ENCODE data around the gene KCNQ1.

DNA sequence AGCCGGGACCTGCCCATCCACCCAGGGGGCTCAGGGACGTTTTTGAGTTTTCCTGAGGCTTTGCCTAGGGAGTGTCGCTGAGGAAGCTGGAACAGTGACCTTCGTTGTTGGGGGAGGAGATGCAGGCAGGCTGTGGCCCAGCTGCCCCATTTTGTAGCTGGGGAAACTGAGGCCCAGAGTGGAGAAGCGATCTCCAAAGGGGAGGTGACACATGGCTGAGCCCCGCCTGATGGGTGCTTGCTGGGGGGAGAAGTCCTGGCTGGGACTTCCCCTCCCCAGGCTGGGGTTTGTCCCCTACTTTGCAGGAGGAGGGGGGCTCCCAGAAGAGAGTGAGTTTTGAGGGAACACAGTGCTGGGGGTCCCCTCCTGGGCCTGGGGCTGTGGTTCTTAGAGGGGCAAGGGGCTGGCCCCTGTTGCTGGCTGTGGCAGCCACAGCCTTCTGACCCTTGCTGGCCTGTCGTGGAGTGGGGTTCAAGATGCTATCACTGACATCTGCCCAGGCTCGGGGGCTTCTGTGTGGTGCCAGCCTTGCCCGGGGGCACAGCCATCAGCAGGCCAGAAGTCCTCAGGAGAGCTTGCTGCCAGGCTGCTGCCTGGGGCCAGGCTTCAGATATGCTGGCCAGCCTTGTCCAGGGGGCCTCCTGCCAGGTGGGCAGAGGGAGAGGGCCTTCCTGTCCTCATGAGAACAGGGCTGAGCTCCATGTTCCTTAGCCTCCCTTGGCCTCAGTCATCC, 21.4 kb downstream of the KCNQ1 start:
- TF ChIP-seq, protein P1, sequence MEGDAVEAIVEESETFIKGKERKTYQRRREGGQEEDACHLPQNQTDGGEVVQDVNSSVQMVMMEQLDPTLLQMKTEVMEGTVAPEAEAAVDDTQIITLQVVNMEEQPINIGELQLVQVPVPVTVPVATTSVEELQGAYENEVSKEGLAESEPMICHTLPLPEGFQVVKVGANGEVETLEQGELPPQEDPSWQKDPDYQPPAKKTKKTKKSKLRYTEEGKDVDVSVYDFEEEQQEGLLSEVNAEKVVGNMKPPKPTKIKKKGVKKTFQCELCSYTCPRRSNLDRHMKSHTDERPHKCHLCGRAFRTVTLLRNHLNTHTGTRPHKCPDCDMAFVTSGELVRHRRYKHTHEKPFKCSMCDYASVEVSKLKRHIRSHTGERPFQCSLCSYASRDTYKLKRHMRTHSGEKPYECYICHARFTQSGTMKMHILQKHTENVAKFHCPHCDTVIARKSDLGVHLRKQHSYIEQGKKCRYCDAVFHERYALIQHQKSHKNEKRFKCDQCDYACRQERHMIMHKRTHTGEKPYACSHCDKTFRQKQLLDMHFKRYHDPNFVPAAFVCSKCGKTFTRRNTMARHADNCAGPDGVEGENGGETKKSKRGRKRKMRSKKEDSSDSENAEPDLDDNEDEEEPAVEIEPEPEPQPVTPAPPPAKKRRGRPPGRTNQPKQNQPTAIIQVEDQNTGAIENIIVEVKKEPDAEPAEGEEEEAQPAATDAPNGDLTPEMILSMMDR (IDR thresholded peaks at IDR 0.05), result no peak
- TF ChIP-seq POLR2A (IDR thresholded peaks at IDR 0.05) (no peak), EP300 (IDR thresholded peaks at IDR 0.05) (no peak)
